Vagina (tissue), 2 donors: Measurements from ENCODE around the gene GSDME. TPM values are rescaled to one million over a fixed set of nuclear protein-coding genes. Genes with fewer than 3 reads are reported as not detected.
A peak's percentile ranks its signal among the peaks of the same experiment; 100 is the strongest.

Experiments
- DNase-seq, 2 donors: peaks; one replicate each; pipeline ENCODE4 v3.0.0-alpha.2; 2017; ENCODE audit errors: extremely low spot score in 2 of 2
- H3K27ac ChIP-seq: fragments of 200-600 bp; sonication (generic); one replicate; pipeline ENCODE4 v1.5.1; 2019
- H3K27me3 ChIP-seq: fragments of 200-600 bp; sonication (generic); one replicate; pipeline ENCODE4 v1.5.1; 2019
- H3K36me3 ChIP-seq, 2 donors: fragments of 200-600 bp; sonication (generic); one replicate each; pipeline ENCODE4 v1.5.1; 2017 to 2019
- H3K4me1 ChIP-seq: fragments of 200-600 bp; sonication (generic); one replicate; pipeline ENCODE4 v1.5.1; 2019
- H3K4me3 ChIP-seq, 2 donors: fragments of 200-600 bp; sonication (generic); 1 replicate in 1 of 2; 2 replicates in 1 of 2; pipeline ENCODE4 v1.5.1; 2016 to 2019
- H3K9me3 ChIP-seq: fragments of 200-600 bp; sonication (generic); one replicate; pipeline ENCODE4 v1.5.1; 2019
- POLR2A ChIP-seq, 2 donors: fragments of 450-650 bp; IDR thresholded peaks; one replicate each; pipeline ENCODE4 v1.6.1; 2017; ENCODE audit warnings: antibody characterized with exemption in 2 of 2, mild to moderate bottlenecking in 2 of 2, moderate library complexity in 2 of 2
- POLR2AphosphoS5 ChIP-seq, 2 donors: sonication (generic); formaldehyde crosslinking; IDR thresholded peaks; one replicate each; pipeline ENCODE4 v1.9.0; 2017; ENCODE audit warnings: antibody characterized with exemption in 2 of 2, mild to moderate bottlenecking in 2 of 2, low read depth in 1 of 2; ENCODE audit not compliant: insufficient read depth in 1 of 2
- intact Hi-C: fragments of 100-400 bp; cut with DNase I; formaldehyde crosslinking; loops from one replicate; pipeline ENCODE4 v1.15.1; 2023
- total RNA-seq: library from RNA; depleted of rRNA; stranded (reverse); fragments of >200 nt; gene quantifications from one replicate; pipeline ENCODE4 v1.2.3, GENCODE V29; 2016
- TF ChIP-seq, protein P1 (sequence below), 3 experiments: fragments of 450-650 bp in 2 of 3; fragments of 200-600 bp in 1 of 3; sonication (generic) in 1 of 3; IDR thresholded peaks; one replicate each; pipeline ENCODE4 v1.5.1; 2017 to 2019; ENCODE audit warnings: antibody characterized with exemption in 3 of 3, mild to moderate bottlenecking in 2 of 3, moderate library complexity in 2 of 3

Gene GSDME
- total RNA-seq, 1 donor from 2014 or later = 11.0 TPM

DNA sequence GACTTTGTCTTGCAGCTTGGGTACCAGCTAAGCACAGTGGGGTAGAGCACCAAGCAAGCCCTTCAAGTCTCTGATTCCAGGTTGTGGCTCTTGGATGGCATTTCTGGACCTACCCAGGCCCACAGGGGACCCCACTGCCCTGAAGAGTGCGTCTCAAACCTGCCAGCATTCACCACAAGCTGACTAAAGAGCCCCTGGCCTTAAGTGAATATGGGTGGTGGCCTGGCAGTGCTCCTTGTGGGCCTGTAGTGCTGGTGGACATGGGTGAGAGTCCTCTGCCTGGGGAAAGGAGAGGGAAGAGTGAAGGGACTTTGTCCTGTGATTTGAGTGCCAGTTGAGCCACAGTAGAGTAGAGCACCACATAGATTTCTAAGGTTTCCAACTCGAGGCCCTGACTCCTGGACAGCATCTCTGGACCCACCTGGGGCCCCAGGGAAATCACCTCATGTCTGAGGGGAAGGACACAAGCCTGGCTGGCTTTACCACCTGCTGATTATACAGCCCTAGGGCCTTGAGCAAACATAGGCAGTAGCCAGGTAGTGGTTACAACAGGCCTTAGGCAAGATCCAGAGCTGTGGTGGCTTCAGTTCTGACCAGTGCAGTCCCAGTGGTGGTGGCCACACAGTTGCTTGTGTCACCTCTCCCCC, 23.7 kb downstream of the GSDME start:
- intact Hi-C loops = no loop called here
- no peaks in the 10 kb centered on the region for H3K4me1 ChIP-seq
- H3K4me3 ChIP-seq = no peak overlapping the region
- no peak overlapping the region for H3K27ac ChIP-seq
- H3K36me3 ChIP-seq = no peaks in the 10 kb centered on the region
- H3K9me3 ChIP-seq = no peaks in the 10 kb centered on the region
- DNase-seq = peak in 1 of 2 donors; percentile 54
- TF ChIP-seq, protein P1, sequence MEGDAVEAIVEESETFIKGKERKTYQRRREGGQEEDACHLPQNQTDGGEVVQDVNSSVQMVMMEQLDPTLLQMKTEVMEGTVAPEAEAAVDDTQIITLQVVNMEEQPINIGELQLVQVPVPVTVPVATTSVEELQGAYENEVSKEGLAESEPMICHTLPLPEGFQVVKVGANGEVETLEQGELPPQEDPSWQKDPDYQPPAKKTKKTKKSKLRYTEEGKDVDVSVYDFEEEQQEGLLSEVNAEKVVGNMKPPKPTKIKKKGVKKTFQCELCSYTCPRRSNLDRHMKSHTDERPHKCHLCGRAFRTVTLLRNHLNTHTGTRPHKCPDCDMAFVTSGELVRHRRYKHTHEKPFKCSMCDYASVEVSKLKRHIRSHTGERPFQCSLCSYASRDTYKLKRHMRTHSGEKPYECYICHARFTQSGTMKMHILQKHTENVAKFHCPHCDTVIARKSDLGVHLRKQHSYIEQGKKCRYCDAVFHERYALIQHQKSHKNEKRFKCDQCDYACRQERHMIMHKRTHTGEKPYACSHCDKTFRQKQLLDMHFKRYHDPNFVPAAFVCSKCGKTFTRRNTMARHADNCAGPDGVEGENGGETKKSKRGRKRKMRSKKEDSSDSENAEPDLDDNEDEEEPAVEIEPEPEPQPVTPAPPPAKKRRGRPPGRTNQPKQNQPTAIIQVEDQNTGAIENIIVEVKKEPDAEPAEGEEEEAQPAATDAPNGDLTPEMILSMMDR (IDR thresholded peaks at IDR 0.05) = no peak
- no peak for TF ChIP-seq POLR2AphosphoS5 (IDR thresholded peaks at IDR 0.05; ENCODE audit: insufficient read depth in 1 of 2, low read depth in 1 of 2)
- TF ChIP-seq POLR2A (IDR thresholded peaks at IDR 0.05) = no peak
- H3K27me3 ChIP-seq = no peaks in the 10 kb centered on the region

DNA sequence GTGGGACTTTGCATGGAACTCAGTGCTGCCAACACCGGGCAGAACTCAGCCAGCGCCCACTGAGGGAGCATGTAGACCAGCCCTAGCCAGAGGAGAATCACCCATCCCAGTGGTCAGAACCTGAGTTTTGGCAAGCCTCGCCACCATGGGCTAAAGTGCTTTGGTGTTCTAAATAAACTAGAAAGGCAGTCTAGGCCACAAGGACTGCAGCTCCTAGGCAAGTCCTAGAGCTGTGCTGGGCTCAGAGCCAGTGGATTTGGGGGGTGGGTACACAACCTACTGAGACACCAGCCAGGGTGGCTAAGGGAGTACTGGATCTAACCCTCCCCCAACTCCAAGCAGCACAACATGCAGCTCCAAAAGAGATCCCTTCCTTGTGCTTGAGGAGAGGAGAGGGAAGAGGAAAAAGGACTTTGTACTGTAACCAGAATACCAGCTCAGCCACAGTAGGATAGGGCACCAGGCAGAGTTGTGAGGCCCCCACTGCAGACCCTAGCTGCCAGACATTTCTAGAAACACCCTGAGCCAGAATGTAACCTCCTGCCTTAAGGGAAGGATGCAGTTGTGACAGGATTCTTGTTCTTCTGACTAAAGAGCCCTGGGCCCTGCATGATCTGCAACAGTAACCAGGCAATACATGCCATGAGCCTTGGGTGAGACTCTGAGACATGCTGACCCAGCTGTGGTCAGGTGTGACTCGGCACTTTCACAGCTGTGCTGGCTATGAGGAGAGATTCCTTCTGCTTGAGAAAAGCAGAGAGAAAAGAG, 24.4 kb downstream of the GSDME start:
- Histone ChIP-seq H3K27me3 (no peaks in the 10 kb centered on the region), H3K36me3 (no peaks in the 10 kb centered on the region), H3K4me1 (no peaks in the 10 kb centered on the region), H3K27ac (no peak overlapping the region), H3K9me3 (no peaks in the 10 kb centered on the region), H3K4me3 (no peak overlapping the region)
- peak in 1 of 2 donors; percentile 67 for DNase-seq
- no peak for TF ChIP-seq POLR2AphosphoS5 (IDR thresholded peaks at IDR 0.05; ENCODE audit: insufficient read depth in 1 of 2, low read depth in 1 of 2)
- no peak for TF ChIP-seq POLR2A (IDR thresholded peaks at IDR 0.05)
- TF ChIP-seq, protein P1 (IDR thresholded peaks at IDR 0.05) = no peak
- intact Hi-C loops = no loop called here

DNA sequence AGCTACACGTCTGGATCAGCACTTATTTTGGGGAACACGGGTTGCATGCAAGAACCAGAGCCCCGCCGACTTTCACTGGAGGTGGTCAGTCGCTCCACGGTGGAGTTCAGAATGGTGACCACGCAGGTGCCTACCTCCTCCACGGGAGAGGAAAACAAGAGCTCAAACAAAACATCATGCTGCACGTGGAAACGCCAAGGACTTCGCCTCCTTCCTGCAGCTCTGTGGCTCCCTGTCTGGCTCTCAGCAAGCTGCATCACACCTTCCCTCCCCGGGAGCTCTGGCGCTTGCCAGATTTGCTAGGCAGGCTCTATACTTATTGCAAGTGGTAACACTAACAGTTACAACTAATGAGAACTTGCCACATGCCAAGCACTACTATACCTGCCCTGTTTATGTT, 26.0 kb downstream of the GSDME start:
- peak in 1 of 2 donors; percentile 79 for DNase-seq
- TF ChIP-seq POLR2AphosphoS5 (IDR thresholded peaks at IDR 0.05; ENCODE audit: insufficient read depth in 1 of 2, low read depth in 1 of 2) (no peak), POLR2A (IDR thresholded peaks at IDR 0.05) (no peak)
- TF ChIP-seq, protein P1 (IDR thresholded peaks at IDR 0.05) = no peak
- no peak overlapping the region for H3K27ac ChIP-seq
- no peaks in the 10 kb centered on the region for H3K4me1 ChIP-seq
- intact Hi-C loops = no loop called here
- no peaks in the 10 kb centered on the region for H3K27me3 ChIP-seq
- H3K4me3 ChIP-seq = no peak overlapping the region
- H3K36me3 ChIP-seq = no peaks in the 10 kb centered on the region
- no peaks in the 10 kb centered on the region for H3K9me3 ChIP-seq

DNA sequence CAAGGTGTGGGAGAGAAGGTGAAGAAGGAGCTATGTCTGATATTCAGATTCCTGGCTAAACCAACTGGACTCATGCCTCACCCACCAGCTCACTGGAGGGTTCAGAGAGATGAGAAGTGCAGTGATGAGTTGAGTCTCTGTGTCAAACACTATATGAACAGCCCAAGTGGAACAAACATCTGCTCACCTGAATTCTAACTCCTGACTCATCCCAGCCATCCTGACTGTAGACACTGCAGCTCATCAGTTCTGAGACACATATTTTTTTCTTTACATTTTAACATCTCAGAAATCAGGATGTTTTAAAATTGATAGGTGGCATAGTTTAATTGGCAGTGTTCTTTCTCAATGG, 27.3 kb downstream of the GSDME start:
- peak in 1 of 2 donors; percentile 20 for DNase-seq
- Histone ChIP-seq H3K4me3 (no peak overlapping the region), H3K27me3 (no peaks in the 10 kb centered on the region), H3K36me3 (no peaks in the 10 kb centered on the region), H3K9me3 (no peaks in the 10 kb centered on the region), H3K4me1 (no peaks in the 10 kb centered on the region), H3K27ac (no peak overlapping the region)
- TF ChIP-seq POLR2A (IDR thresholded peaks at IDR 0.05) (no peak), POLR2AphosphoS5 (IDR thresholded peaks at IDR 0.05; ENCODE audit: insufficient read depth in 1 of 2, low read depth in 1 of 2) (no peak)
- TF ChIP-seq, protein P1 (IDR thresholded peaks at IDR 0.05) = no peak
- intact Hi-C loops = no loop called here
